Liver (tissue), 9 donors: ENCODE results near the gene C14orf132. TPM values are rescaled to one million over a fixed set of nuclear protein-coding genes. Genes with fewer than 3 reads are reported as not detected.

Experiments used
- DNase-seq: peaks from one replicate; pipeline ENCODE4 v3.0.0-alpha.2; 2017; ENCODE audit warnings: low spot score
- H3K27ac ChIP-seq, 2 donors: one replicate each; pipeline ENCODE4 v1.7.0; 2013; ENCODE audit warnings: inconsistent platforms in 2 of 2, low read length in 2 of 2, control low read depth in 1 of 2, low read depth in 1 of 2, mild to moderate bottlenecking in 1 of 2
- H3K27me3 ChIP-seq, 4 donors: one replicate each; pipeline versions ENCODE4 v1.6.1 to v1.7.0; 2013; ENCODE audit warnings: low read length in 3 of 4, inconsistent platforms in 1 of 4, mild to moderate bottlenecking in 1 of 4, moderate library complexity in 1 of 4; ENCODE audit not compliant: control insufficient read depth in 4 of 4, insufficient read depth in 4 of 4
- H3K36me3 ChIP-seq, 4 donors: one replicate each; pipeline versions ENCODE4 v1.6.1 to v1.7.0; 2013; ENCODE audit warnings: low read length in 3 of 4, mild to moderate bottlenecking in 3 of 4, low read depth in 1 of 4, moderate library complexity in 1 of 4; ENCODE audit not compliant: control insufficient read depth in 4 of 4, insufficient read depth in 3 of 4
- H3K4me1 ChIP-seq, 4 donors: one replicate each; pipeline versions ENCODE4 v1.6.1 to v1.7.0; 2013; ENCODE audit warnings: low read length in 3 of 4, mild to moderate bottlenecking in 3 of 4, moderate library complexity in 1 of 4; ENCODE audit not compliant: control insufficient read depth in 4 of 4, insufficient read depth in 4 of 4
- H3K4me3 ChIP-seq, 3 donors: one replicate each; pipeline versions ENCODE4 v1.6.1 to v1.7.0; 2013; ENCODE audit warnings: low read length in 3 of 3, control low read depth in 1 of 3, low read depth in 1 of 3, mild to moderate bottlenecking in 1 of 3
- H3K9ac ChIP-seq, 2 donors: one replicate each; pipeline ENCODE4 v1.7.0; 2013; ENCODE audit warnings: low read length in 2 of 2, mild to moderate bottlenecking in 2 of 2, moderate library complexity in 2 of 2, control low read depth in 1 of 2, low read depth in 1 of 2
- H3K9me3 ChIP-seq, 4 donors: one replicate each; pipeline versions ENCODE4 v1.6.1 to v1.7.0; 2013; ENCODE audit warnings: low read length in 3 of 4; ENCODE audit not compliant: control insufficient read depth in 4 of 4
- EGR1 ChIP-seq, 2 donors: IDR thresholded peaks; 2 replicates each; pipeline ENCODE4 v1.6.1; 2016 to 2018; ENCODE audit warnings: antibody characterized with exemption in 2 of 2, low read depth in 2 of 2
- FOXA1 ChIP-seq: IDR thresholded peaks from 2 replicates; pipeline ENCODE4 v1.6.1; 2016; ENCODE audit warnings: antibody characterized with exemption
- FOXA2 ChIP-seq: IDR thresholded peaks from 2 replicates; pipeline ENCODE4 v1.6.1; 2016; ENCODE audit warnings: antibody characterized with exemption
- GABPA ChIP-seq, 2 donors: IDR thresholded peaks in 1 of 2; conservative IDR thresholded peaks in 1 of 2; 2 replicates each; pipeline ENCODE4 v1.6.1; 2016; ENCODE audit warnings: antibody characterized with exemption in 2 of 2, mild to moderate bottlenecking in 1 of 2, moderate library complexity in 1 of 2
- HNF4A ChIP-seq, 2 donors: conservative IDR thresholded peaks; 2 replicates each; pipeline ENCODE4 v1.6.1; 2016; ENCODE audit warnings: antibody characterized with exemption in 2 of 2, mild to moderate bottlenecking in 2 of 2
- HNF4G ChIP-seq: IDR thresholded peaks from 2 replicates; pipeline ENCODE4 v1.6.1; 2016; ENCODE audit warnings: antibody characterized with exemption
- JUND ChIP-seq, 2 donors: IDR thresholded peaks; 2 replicates each; pipeline ENCODE4 v1.6.1; 2016; ENCODE audit warnings: antibody characterized with exemption in 2 of 2
- NR2F2 ChIP-seq: IDR thresholded peaks from 2 replicates; pipeline ENCODE4 v1.6.1; 2016; ENCODE audit warnings: antibody characterized with exemption
- RAD21 ChIP-seq, 2 donors: IDR thresholded peaks; 2 replicates each; pipeline ENCODE4 v1.6.1; 2016; ENCODE audit warnings: antibody characterized with exemption in 2 of 2, mild to moderate bottlenecking in 2 of 2
- RXRA ChIP-seq, 2 donors: IDR thresholded peaks; 2 replicates each; pipeline ENCODE4 v1.6.1; 2017 to 2018; ENCODE audit warnings: antibody characterized with exemption in 2 of 2, mild to moderate bottlenecking in 1 of 2
- SP1 ChIP-seq: IDR thresholded peaks from 2 replicates; pipeline ENCODE4 v1.6.1; 2018; ENCODE audit warnings: antibody characterized with exemption, mild to moderate bottlenecking
- TAF1 ChIP-seq: conservative IDR thresholded peaks from 2 replicates; pipeline ENCODE4 v1.6.1; 2016; ENCODE audit warnings: antibody characterized with exemption, mild to moderate bottlenecking
- YY1 ChIP-seq: IDR thresholded peaks from 2 replicates; pipeline ENCODE4 v1.6.1; 2016; ENCODE audit warnings: antibody characterized with exemption, mild to moderate bottlenecking
- WGBS: extraction: QIAGEN DNeasy Blood & Tissue Kit; methylation state at CpG from one replicate; pipeline ENCODE4 v1.1.7; 2013; 5-methylcytosine and 5-hydroxymethylcytosine counted together
- polyA plus RNA-seq, 2 donors: library from polyadenylated mRNA; stranded (reverse) in 1 of 2; unstranded in 1 of 2; fragments of 200-250 nt in 1 of 2; fragments of >200 nt in 1 of 2; fragmentation: Nextera tagmentation in 1 of 2; extraction: Ambion mirVana in 1 of 2; gene quantifications; one replicate each; pipeline versions ENCODE4 v1.2.1 to v1.2.3, GENCODE V29; 2013 to 2015
- total RNA-seq, 2 donors: library from RNA; depleted of rRNA; stranded (reverse); fragments of >200 nt; gene quantifications; one replicate each; pipeline ENCODE4 v1.2.3, GENCODE V29; 2014
- TF ChIP-seq, protein P1 (sequence below): IDR thresholded peaks from 2 replicates; pipeline ENCODE4 v1.6.1; 2016; ENCODE audit warnings: antibody characterized with exemption
- TF ChIP-seq, protein P2 (sequence below): IDR thresholded peaks from 2 replicates; pipeline ENCODE4 v1.6.1; 2016; ENCODE audit warnings: antibody characterized with exemption
- TF ChIP-seq, protein P3 (sequence below): IDR thresholded peaks from 2 replicates; pipeline ENCODE4 v1.6.1; 2016; ENCODE audit warnings: antibody characterized with exemption
- TF ChIP-seq, protein P4 (sequence below): fragments of 150-350 bp; IDR thresholded peaks from 2 replicates; pipeline ENCODE4 v1.5.1; 2017; ENCODE audit warnings: improper control_type of control experiment, low read depth, low read length; ENCODE audit not compliant: missing input control
- donor health status: healthy.
- donor health status: healthy.
- donor health status: healthy.
- donor health status: healthy.
- donor health status: healthy.

Gene C14orf132
- total and polyA plus RNA-seq, 4 donors: 1.8 to 3.0 (median 2.1) TPM

DNA sequence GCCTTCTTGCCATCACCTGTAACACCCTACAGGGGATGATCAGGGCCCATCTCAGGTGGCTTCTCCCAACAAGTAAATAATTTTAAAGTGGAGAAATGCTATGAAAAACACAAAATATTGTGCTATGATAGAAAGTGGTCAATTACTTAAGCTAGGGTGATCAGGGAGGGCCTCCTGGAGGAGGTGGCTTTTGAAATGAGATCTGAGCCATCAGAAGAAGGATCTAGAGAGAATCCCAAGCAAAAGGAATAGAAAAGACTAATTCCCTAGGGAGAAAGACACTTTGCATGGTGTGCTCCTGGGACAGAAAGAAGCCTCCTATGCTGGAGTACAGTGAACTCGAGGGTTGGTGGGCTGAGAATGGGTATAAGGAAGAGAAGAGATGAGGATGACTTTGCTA, 7.5 kb upstream of the C14orf132 start:
- H3K4me1 ChIP-seq: no peaks in the 10 kb centered on the region
- H3K27ac ChIP-seq: no peak overlapping the region
- DNase-seq: no peak
- H3K27me3 ChIP-seq: no peaks in the 10 kb centered on the region
- H3K4me3 ChIP-seq: no peak overlapping the region
- TF ChIP-seq JUND (IDR thresholded peaks at IDR 0.05) (no peak), GABPA (IDR thresholded peaks at IDR 0.05 in 1 of 2, conservative IDR thresholded peaks at IDR 0.05 in 1 of 2) (no peak), HNF4G (no peak), TAF1 (no peak)
- TF ChIP-seq, protein P1, sequence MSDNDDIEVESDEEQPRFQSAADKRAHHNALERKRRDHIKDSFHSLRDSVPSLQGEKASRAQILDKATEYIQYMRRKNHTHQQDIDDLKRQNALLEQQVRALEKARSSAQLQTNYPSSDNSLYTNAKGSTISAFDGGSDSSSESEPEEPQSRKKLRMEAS: no peak
- H3K9me3 ChIP-seq: no peaks in the 10 kb centered on the region
- H3K36me3 ChIP-seq: no peaks in the 10 kb centered on the region
- WGBS: 74% methylated on average over 1 of the region's 1 CpG
- H3K9ac ChIP-seq: no peak overlapping the region

DNA sequence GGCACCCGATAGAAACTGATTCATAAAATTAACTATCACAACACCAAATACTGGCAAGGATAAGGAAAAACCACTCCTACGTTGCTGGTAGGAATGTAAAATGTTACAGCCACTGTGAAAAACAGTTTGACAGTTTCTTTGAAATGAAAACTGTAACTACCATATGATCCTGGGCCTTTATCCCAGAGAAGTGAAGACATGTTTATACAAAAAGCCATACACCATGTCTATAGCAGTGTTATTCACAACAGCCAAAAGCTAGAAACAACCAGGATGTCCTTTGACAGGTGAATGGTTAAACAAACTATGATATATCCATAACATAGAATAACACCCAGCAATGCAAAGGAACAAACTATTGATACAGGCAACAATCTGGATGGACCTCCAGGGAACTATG, 3.7 kb upstream of the C14orf132 start:
- H3K36me3 ChIP-seq: no peaks in the 10 kb centered on the region
- DNase-seq: no peak
- WGBS: 73% methylated on average over 2 of the region's 2 CpGs
- no peak overlapping the region for H3K4me3 ChIP-seq
- TF ChIP-seq FOXA2 (no peak), FOXA1 (no peak), GABPA (IDR thresholded peaks at IDR 0.05 in 1 of 2, conservative IDR thresholded peaks at IDR 0.05 in 1 of 2) (no peak), NR2F2 (no peak), JUND (IDR thresholded peaks at IDR 0.05) (no peak), HNF4G (no peak), HNF4A (conservative IDR thresholded peaks at IDR 0.05) (no peak), YY1 (no peak), SP1 (no peak), TAF1 (no peak), RAD21 (IDR thresholded peaks at IDR 0.05) (no peak), RXRA (IDR thresholded peaks at IDR 0.05) (no peak), EGR1 (IDR thresholded peaks at IDR 0.05; ENCODE audit: low read depth in 2 of 2) (no peak)
- TF ChIP-seq, protein P2, sequence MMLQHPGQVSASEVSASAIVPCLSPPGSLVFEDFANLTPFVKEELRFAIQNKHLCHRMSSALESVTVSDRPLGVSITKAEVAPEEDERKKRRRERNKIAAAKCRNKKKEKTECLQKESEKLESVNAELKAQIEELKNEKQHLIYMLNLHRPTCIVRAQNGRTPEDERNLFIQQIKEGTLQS: no peak
- TF ChIP-seq, protein P1: no peak
- TF ChIP-seq, protein P3, sequence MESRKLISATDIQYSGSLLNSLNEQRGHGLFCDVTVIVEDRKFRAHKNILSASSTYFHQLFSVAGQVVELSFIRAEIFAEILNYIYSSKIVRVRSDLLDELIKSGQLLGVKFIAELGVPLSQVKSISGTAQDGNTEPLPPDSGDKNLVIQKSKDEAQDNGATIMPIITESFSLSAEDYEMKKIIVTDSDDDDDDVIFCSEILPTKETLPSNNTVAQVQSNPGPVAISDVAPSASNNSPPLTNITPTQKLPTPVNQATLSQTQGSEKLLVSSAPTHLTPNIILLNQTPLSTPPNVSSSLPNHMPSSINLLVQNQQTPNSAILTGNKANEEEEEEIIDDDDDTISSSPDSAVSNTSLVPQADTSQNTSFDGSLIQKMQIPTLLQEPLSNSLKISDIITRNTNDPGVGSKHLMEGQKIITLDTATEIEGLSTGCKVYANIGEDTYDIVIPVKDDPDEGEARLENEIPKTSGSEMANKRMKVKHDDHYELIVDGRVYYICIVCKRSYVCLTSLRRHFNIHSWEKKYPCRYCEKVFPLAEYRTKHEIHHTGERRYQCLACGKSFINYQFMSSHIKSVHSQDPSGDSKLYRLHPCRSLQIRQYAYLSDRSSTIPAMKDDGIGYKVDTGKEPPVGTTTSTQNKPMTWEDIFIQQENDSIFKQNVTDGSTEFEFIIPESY: no peak
- TF ChIP-seq, protein P4, sequence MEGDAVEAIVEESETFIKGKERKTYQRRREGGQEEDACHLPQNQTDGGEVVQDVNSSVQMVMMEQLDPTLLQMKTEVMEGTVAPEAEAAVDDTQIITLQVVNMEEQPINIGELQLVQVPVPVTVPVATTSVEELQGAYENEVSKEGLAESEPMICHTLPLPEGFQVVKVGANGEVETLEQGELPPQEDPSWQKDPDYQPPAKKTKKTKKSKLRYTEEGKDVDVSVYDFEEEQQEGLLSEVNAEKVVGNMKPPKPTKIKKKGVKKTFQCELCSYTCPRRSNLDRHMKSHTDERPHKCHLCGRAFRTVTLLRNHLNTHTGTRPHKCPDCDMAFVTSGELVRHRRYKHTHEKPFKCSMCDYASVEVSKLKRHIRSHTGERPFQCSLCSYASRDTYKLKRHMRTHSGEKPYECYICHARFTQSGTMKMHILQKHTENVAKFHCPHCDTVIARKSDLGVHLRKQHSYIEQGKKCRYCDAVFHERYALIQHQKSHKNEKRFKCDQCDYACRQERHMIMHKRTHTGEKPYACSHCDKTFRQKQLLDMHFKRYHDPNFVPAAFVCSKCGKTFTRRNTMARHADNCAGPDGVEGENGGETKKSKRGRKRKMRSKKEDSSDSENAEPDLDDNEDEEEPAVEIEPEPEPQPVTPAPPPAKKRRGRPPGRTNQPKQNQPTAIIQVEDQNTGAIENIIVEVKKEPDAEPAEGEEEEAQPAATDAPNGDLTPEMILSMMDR: no peak
- H3K4me1 ChIP-seq: peaks cover 2 to 17% (median 11%) of the 10 kb centered on the region in 4 donors
- no peaks in the 10 kb centered on the region for H3K9me3 ChIP-seq
- no peaks in the 10 kb centered on the region for H3K27me3 ChIP-seq
- no peak overlapping the region for H3K9ac ChIP-seq
- H3K27ac ChIP-seq: no peak overlapping the region
